ENCODE measurements around the gene SNRNP35.
"Not testable (repeated sequence)": the region's sequence is repeated elsewhere in the genome, so short reads cannot be mapped to it uniquely, and the experiment has no call there.

Gene SNRNP35

GRCh38 chr12:123457980-123458779 is at the start of gene SNRNP35:
Gene SNRNP35 (plus strand): TSS chr12:123458139. CDS start chr12:123465541, 7,402 bp downstream.
- DNase-seq (peak; percentile 82 to 87), ATAC-seq (peak; percentile 89)
- Mint-ChIP-seq H3K4me3 (peak within 1 kb of the TSS; percentile 97 to 99), H3K9me3 (no peaks in the 10 kb centered on the region), H3K27me3 (no peaks in the 10 kb centered on the region), H3K27ac (peak within 1 kb of the TSS; percentile 100), H3K4me1 (peaks cover 26% of the 10 kb centered on the region)

- H3K9me3 Mint-ChIP-seq, DNase-seq, H3K4me1 Mint-ChIP-seq, ATAC-seq, H3K4me3 Mint-ChIP-seq, H3K27ac Mint-ChIP-seq, H3K27me3 Mint-ChIP-seq: not testable (repeated sequence)
Observed at GRCh38 chr12:123408619-123409018, 49.3 kb upstream of the SNRNP35 start.

GRCh38 chr12:123409284-123410040 is 48.5 kb upstream of the SNRNP35 start:
- H3K27me3 Mint-ChIP-seq, ATAC-seq, H3K4me3 Mint-ChIP-seq, DNase-seq, H3K27ac Mint-ChIP-seq, H3K4me1 Mint-ChIP-seq, H3K9me3 Mint-ChIP-seq: not testable (repeated sequence)

- Mint-ChIP-seq H3K27me3 (no peaks in the 10 kb centered on the region), H3K9me3 (no peaks in the 10 kb centered on the region), H3K4me1 (no peaks in the 10 kb centered on the region), H3K4me3 (no peak overlapping the region), H3K27ac (no peak overlapping the region)
- ATAC-seq, result no peak
- DNase-seq, result no peak
Observed at GRCh38 chr12:123410041-123410412, 47.9 kb upstream of the SNRNP35 start.

- no peak overlapping the region for H3K4me3 Mint-ChIP-seq
- ATAC-seq (no peak), DNase-seq (no peak)
- H3K9me3 Mint-ChIP-seq, result no peaks in the 10 kb centered on the region
- H3K27me3 Mint-ChIP-seq, result no peaks in the 10 kb centered on the region
- H3K27ac Mint-ChIP-seq, result no peak overlapping the region
- H3K4me1 Mint-ChIP-seq, result no peaks in the 10 kb centered on the region
Observed at GRCh38 chr12:123421314-123421713, 36.6 kb upstream of the SNRNP35 start.

GRCh38 chr12:123427036-123427769 is 30.7 kb upstream of the SNRNP35 start:
- Mint-ChIP-seq H3K4me3 (peak overlapping the region; percentile 53 to 67), H3K27me3 (no peaks in the 10 kb centered on the region), H3K27ac (peak overlapping the region; percentile 88 to 93), H3K9me3 (no peaks in the 10 kb centered on the region), H3K4me1 (peaks cover 41% of the 10 kb centered on the region)
- ATAC-seq (peak; percentile 85), DNase-seq (peak in 1 of 2 donors; percentile 31)

- H3K4me3 Mint-ChIP-seq, result no peak overlapping the region
Observed at GRCh38 chr12:123428591-123428990, 29.3 kb upstream of the SNRNP35 start.

GRCh38 chr12:123429101-123429500 is 28.8 kb upstream of the SNRNP35 start:
- not testable (repeated sequence) for H3K9me3 Mint-ChIP-seq, H3K27me3 Mint-ChIP-seq, ATAC-seq, H3K4me3 Mint-ChIP-seq, DNase-seq
- Mint-ChIP-seq H3K27ac (peak overlapping the region in 1 of 2 donors; percentile 89), H3K4me1 (peaks cover 60% of the 10 kb centered on the region)

More at GRCh38 chr12:123428591-123428990, 29.3 kb upstream of the SNRNP35 start:
- Mint-ChIP-seq H3K9me3 (no peaks in the 10 kb centered on the region), H3K4me1 (peaks cover 55% of the 10 kb centered on the region), H3K27ac (peak overlapping the region; percentile 34 to 89), H3K27me3 (no peaks in the 10 kb centered on the region)
- ATAC-seq, result no peak
- DNase-seq, result no peak

- DNase-seq (peak in 1 of 2 donors; percentile 62), ATAC-seq (peak; percentile 47)
- Mint-ChIP-seq H3K27ac (peak overlapping the region; percentile 89 to 91), H3K4me3 (peak overlapping the region; percentile 94 to 99), H3K4me1 (peaks cover 78% of the 10 kb centered on the region)
- H3K27me3 Mint-ChIP-seq, H3K9me3 Mint-ChIP-seq: not testable (repeated sequence)
Observed at GRCh38 chr12:123431951-123432817, 25.8 kb upstream of the SNRNP35 start.

- no peaks in the 10 kb centered on the region for H3K9me3 Mint-ChIP-seq
- DNase-seq (no peak), ATAC-seq (no peak)
- peaks cover 72% of the 10 kb centered on the region for H3K4me1 Mint-ChIP-seq
- peak overlapping the region; percentile 57 to 81 for H3K27ac Mint-ChIP-seq
- H3K4me3 Mint-ChIP-seq, result peak overlapping the region; percentile 94 to 99
- H3K27me3 Mint-ChIP-seq, result no peaks in the 10 kb centered on the region
Observed at GRCh38 chr12:123433615-123434014, 24.3 kb upstream of the SNRNP35 start.

- peaks cover 62% of the 10 kb centered on the region for H3K4me1 Mint-ChIP-seq
- H3K4me3 Mint-ChIP-seq, result peak overlapping the region; percentile 94 to 99
- DNase-seq (no peak), ATAC-seq (no peak)
- peak overlapping the region; percentile 95 to 98 for H3K27ac Mint-ChIP-seq
- no peaks in the 10 kb centered on the region for H3K27me3 Mint-ChIP-seq
- H3K9me3 Mint-ChIP-seq, result no peaks in the 10 kb centered on the region
Observed at GRCh38 chr12:123435636-123436016, 22.3 kb upstream of the SNRNP35 start.

GRCh38 chr12:123436017-123436964 is 21.6 kb upstream of the SNRNP35 start, which contains the start of gene RILPL2:
Gene RILPL2 (minus strand): TSS chr12:123436684. CDS start chr12:123436420, 264 bp downstream.
- Mint-ChIP-seq H3K27ac (peak within 1 kb of the TSS; percentile 95 to 98), H3K9me3 (no peaks in the 10 kb centered on the region), H3K4me1 (peaks cover 56% of the 10 kb centered on the region), H3K4me3 (peak within 1 kb of the TSS; percentile 94 to 99), H3K27me3 (no peaks in the 10 kb centered on the region)
- ATAC-seq (peak; percentile 91), DNase-seq (peak; percentile 85 to 95)

GRCh38 chr12:123441523-123442164 is 16.3 kb upstream of the SNRNP35 start:
- ATAC-seq (no peak), DNase-seq (no peak)
- Mint-ChIP-seq H3K4me3 (no peak overlapping the region), H3K27me3 (no peaks in the 10 kb centered on the region), H3K4me1 (peaks cover 12% of the 10 kb centered on the region), H3K27ac (no peak overlapping the region), H3K9me3 (no peaks in the 10 kb centered on the region)
